Astrocyte of the spinal cord (primary cell): ENCODE results near the gene NDUFS6.

Source experiments
- DNase-seq: peaks from one replicate; pipeline ENCODE4 v3.0.0; 2011; ENCODE audit warnings: low read depth, low spot score
- H3K4me3 ChIP-seq: 2 replicates; pipeline ENCODE4 v1.5.1; 2011; ENCODE audit warnings: low read depth, mild to moderate bottlenecking, low read length, moderate library complexity
- in situ Hi-C: cut with HindIII; loops from 2 replicates; pipeline ENCODE4 v1.10.0; 2017; ENCODE audit warnings: low sequenced_read_pairs
- TF ChIP-seq, protein P1 (sequence below): IDR thresholded peaks from 2 replicates; pipeline ENCODE4 v1.5.1; 2012; ENCODE audit warnings: low read depth, mild to moderate bottlenecking, low read length, inconsistent platforms

NDUFS6 gene

DNA sequence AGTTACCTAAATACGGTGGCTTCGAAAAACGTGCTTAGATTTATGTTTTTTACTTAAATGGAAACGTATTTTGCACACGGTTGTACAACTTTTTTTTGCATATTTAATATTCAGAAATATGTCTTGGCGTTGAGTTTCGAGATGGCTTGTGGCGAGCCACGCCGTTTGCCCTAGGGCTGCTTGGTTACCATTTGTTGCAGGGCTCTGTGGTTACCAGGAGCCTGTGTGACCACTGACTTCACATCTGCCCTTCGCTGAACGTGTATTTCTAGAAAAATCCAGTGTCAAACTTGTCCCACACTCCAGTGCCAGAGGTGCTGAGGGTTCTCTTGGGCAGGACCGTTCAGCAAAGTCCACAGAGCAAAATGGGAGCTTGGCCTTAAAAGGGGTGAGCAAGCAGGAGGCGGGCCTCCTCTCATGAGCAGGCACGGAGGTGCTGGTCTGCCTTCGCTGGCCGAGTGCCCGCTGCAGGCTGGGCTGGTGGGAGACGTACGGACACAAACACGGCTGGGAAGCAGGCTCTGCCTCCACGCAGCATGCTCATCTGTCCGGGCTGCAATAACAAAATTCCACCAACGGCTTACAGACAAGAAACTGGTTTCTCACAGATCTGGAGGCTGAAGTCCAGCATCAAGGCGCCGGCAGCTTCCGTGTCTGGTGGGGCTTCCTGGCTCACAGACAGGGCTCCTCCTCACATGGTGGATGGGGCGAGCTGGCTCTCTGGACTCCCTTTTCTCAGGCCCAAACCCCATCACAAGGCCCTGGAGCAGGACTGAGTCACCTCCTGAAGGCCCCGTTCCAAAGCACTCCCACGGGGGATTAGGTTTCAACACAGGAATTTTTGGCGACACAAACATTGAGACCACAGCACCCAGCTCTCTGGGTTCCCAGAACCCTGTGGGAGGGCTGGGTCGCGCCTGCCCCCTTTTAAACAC, 7.0 kb upstream of the NDUFS6 start:
- in situ Hi-C loops = no loop called here
- no peak overlapping the region for H3K4me3 ChIP-seq
- DNase-seq = peak; percentile 85
- TF ChIP-seq, protein P1, sequence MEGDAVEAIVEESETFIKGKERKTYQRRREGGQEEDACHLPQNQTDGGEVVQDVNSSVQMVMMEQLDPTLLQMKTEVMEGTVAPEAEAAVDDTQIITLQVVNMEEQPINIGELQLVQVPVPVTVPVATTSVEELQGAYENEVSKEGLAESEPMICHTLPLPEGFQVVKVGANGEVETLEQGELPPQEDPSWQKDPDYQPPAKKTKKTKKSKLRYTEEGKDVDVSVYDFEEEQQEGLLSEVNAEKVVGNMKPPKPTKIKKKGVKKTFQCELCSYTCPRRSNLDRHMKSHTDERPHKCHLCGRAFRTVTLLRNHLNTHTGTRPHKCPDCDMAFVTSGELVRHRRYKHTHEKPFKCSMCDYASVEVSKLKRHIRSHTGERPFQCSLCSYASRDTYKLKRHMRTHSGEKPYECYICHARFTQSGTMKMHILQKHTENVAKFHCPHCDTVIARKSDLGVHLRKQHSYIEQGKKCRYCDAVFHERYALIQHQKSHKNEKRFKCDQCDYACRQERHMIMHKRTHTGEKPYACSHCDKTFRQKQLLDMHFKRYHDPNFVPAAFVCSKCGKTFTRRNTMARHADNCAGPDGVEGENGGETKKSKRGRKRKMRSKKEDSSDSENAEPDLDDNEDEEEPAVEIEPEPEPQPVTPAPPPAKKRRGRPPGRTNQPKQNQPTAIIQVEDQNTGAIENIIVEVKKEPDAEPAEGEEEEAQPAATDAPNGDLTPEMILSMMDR = no peak

DNA sequence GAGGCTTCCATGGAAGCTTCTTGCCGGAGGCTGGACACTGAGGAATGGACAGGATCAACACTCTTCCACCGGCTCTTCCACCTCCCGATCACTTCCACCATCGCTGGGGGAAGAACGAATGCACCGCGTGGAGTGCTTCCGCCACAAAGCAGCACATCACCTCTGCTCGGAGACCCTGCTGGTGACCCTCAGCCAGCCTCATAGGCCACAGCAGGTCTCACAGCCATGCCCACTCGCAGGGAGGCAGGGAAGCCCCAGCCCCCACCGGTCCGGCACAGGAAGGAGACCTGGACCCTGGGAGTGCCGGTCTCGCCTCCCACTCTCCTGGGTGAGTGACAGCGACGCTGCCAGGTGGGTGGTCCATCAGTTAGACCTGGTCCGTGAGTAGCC, 6.3 kb upstream of the NDUFS6 start:
- in situ Hi-C loops = no loop called here
- TF ChIP-seq, protein P1 = no peak
- no peak overlapping the region for H3K4me3 ChIP-seq
- no peak for DNase-seq

DNA sequence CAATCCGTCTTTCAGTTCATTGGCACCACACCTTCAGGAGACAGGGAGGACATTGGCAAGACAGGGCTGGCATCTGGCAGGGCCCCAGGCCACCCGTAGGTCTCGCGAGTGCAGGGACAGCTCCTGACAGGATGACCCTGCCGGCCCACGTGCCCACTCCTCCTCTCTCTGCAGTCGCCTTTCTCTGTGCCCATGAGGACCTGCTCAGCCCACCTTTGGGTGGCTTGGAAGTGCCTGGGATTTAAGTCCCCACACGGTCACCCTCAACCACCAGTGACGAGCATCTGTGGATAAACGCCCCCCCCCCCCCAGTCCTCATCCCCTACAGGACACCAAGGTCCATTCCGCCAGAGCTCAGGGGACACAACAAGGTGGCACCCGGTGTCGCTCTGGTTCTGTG, 5.7 kb upstream of the NDUFS6 start:
- DNase-seq = no peak
- TF ChIP-seq, protein P1 = no peak
- in situ Hi-C loops = no loop called here
- no peak overlapping the region for H3K4me3 ChIP-seq

DNA sequence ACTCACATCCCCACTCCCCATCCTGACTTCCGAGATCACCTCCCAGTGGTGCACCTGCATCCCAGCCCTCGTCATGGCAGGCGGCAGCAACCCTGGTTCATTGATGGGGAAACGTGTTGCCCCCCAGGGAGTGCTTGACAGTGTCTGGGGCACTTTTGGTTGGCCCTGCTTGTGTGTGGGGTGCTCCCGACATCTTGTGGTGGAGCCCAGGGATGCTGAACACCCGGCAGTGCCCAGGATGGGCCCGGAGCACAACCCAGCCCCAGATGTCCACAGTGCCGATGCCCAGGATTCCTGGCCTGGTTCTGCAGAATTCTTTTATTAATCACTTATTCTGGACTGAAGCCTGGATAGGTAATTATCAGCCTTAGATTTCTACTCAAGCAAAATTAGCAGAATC, 5.3 kb upstream of the NDUFS6 start:
- DNase-seq = no peak

DNA sequence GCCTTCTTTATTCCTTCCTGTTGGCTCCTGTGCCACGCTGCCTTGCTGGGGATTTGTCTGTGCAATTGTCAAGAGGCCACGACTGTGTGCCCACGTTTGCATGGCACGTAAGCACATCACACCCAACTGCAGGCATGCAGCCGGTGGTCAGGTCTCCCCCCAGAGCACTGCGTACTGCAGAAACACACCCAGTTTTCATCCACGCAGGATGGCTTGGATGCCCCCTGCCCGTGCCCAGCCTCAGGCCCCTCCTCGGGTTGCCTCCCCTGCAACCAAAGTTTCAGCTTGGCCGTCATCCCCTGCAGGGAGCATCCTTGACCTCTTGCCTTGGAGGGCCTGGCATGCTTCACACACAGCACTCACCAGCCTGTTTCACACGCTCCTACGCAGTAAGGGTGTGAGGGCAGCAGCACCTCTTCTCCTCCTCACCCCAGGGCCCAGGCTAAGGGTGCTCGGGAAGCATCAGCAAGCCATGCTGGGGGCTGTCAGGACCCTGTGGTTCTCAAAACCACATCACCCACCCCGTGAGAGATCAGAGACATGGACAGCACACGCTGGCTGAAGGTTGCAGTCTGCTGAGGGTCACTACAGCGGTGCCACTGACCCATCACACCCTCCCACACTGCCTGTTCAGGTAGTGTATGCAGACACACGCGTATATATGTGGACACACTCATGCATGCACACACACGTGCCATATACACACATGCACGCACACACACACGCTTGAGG, 4.7 kb upstream of the NDUFS6 start:
- TF ChIP-seq, protein P1 = no peak
- DNase-seq = no peak
- no peak overlapping the region for H3K4me3 ChIP-seq
- in situ Hi-C loops = no loop called here

More for the DNA sequence above, 5.3 kb upstream of the NDUFS6 start:
- no peak overlapping the region for H3K4me3 ChIP-seq
- TF ChIP-seq, protein P1 = no peak
- in situ Hi-C loops = no loop called here

DNA sequence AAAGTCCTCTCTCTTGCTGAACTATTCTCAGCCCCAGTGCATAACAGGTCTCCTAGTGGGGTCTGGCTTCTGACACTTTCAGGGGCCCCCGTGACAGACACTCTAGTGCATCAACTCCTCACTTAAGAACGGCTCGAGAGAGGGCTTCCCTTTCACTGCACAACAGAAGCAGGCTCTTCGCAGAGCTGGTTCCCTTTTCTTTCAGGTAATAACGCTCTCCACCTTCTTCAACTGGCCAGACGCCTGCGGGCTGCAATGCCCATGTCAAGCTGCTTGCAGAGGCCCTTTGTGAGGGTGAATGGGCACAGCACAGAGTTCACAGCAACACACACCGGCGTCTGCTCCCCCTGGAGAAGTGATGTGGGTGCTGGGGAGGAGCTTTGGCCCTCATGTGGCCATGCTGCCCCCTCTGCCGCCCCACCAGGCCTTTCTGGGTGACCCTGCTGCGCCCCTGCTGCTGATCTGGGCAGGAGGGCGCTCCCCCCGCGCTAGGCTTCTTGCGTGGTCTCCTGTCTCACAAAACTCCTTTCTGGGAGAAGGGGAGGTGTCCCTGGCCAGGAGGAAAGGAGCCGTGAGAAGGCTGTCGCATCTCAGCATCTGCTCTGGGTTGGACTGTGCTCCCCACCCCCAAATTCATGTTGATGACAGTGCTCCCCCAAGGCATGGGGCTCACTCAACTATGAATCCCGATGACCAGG, 4.0 kb upstream of the NDUFS6 start:
- no peak overlapping the region for H3K4me3 ChIP-seq
- DNase-seq = no peak
- in situ Hi-C loops = no loop called here
- TF ChIP-seq, protein P1 = no peak
